GM12878 (cell line): ENCODE measurements around the gene PCDHA1.

Source experiments
- CTCF ChIP-seq, 3 experiments: IDR thresholded peaks in 2 of 3; conservative IDR thresholded peaks in 1 of 3; 2 replicates each; pipeline ENCODE4 v1.5.1; 2011; ENCODE audit warnings: low read depth in 3 of 3, low read length in 3 of 3, mild to moderate bottlenecking in 3 of 3, control low read depth in 2 of 3, moderate library complexity in 2 of 3, inconsistent platforms in 1 of 3, mixed read lengths in 1 of 3; ENCODE audit not compliant: control insufficient read depth in 2 of 3, insufficient read depth in 1 of 3; ENCODE audit errors: extremely low read depth in 1 of 3
- EP300 ChIP-seq, 2 experiments: fragments of 150-350 bp in 1 of 2; IDR thresholded peaks; 2 replicates each; pipeline ENCODE4 v1.6.1; 2011 to 2012; ENCODE audit warnings: low read depth in 2 of 2, low read length in 2 of 2, borderline replicate concordance in 1 of 2, improper control_type of control experiment in 1 of 2, inconsistent platforms in 1 of 2; ENCODE audit not compliant: control insufficient read depth in 1 of 2
- POLR2A ChIP-seq: IDR thresholded peaks from 2 replicates; pipeline ENCODE4 v1.6.1; 2011; ENCODE audit warnings: low read depth, mild to moderate bottlenecking, low read length
- TAF1 ChIP-seq: IDR thresholded peaks from 2 replicates; pipeline ENCODE4 v1.6.1; 2011; ENCODE audit warnings: mild to moderate bottlenecking, low read depth, low read length, borderline replicate concordance

- TF ChIP-seq TAF1 = no peak
- no peak for TF ChIP-seq POLR2A
- no peak for TF ChIP-seq CTCF (IDR thresholded peaks at IDR 0.05 in 2 of 3, conservative IDR thresholded peaks at IDR 0.05 in 1 of 3; ENCODE audit: control insufficient read depth in 2 of 3, extremely low read depth in 1 of 3, insufficient read depth in 1 of 3, low read depth in 3 of 3, low read length in 3 of 3)
- TF ChIP-seq EP300 (IDR thresholded peaks at IDR 0.05; ENCODE audit: borderline replicate concordance in 1 of 2, control insufficient read depth in 1 of 2, low read depth in 2 of 2, low read length in 2 of 2) = no peak
These were observed 202.7 kb downstream of the PCDHA1 start for GRCh38 chr5:140988608-140989007.
